ENCODE data around the gene HOXB4. TPM values are rescaled to one million over a fixed set of nuclear protein-coding genes. Genes with fewer than 3 reads are reported as not detected.

The HOXB4 gene
- total RNA-seq, 1 experiment from 2014 or later = not detected

DNA sequence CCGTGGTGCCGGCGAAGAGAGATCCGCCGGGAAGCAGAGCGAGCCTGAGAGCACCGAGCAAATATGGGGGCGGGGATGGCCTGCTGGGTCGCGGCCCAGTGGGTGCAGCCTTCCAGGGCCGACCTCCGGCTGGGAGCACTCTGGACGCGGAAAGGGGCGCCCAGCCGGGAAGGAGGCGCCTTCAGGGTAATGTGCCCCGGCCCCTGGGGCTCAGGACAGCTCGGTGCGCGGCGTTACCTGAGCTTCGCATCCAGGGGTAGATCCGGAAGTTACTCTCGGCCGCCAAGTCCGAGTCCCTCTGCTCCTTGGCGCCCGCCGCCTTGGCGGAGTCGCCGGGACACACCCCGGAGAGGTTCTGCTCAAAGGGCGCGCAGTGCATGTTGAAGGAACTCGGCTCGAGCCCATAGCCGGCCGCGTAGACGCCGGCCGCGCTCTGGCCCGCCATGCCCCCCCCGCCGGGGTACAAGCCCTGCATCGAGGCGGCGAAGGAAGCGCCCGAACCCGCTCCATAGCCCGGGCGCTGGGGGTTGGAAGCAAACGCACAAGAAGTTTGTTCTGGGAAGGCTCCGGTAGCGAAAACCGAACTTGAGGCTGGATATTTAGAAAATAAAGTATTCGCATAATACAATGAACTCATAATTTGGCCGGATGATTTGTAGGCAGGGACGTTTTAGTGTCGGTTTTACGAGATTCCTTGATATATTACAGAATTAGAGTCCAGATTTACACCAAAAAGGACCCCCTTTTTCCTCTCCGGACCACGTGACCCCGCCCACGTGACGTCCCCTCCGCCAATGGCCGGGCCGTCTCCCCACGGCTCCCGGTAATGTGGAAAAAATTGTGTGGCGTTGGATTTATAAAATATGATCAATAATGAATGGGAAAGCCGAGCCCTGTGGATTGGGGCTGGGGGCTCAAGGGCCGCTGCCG lies 32.4 kb upstream of the HOXB4 start, which contains the start of gene HOXB7:
Gene HOXB7 (minus strand): TSS at position 736 of the 930 bp plus-strand sequence. CDS start 99 bp downstream, at position 637.
- Histone ChIP-seq H4K91ac (ENCODE audit: insufficient read length, low read depth, low read length) (no peak within 1 kb of the TSS), H3K27ac (ENCODE audit: insufficient read length, low read depth, low read length) (no peak within 1 kb of the TSS), H3K23ac (ENCODE audit: insufficient read length, low read depth, low read length) (no peak within 1 kb of the TSS), H3T11ph (ENCODE audit: low read length) (no peak within 1 kb of the TSS), H3K4me1 (ENCODE audit: insufficient read depth, low read length) (no peaks in the 10 kb centered on the region), H2AK5ac (ENCODE audit: insufficient read length, low read length) (no peak within 1 kb of the TSS), H2BK12ac (ENCODE audit: insufficient read length, low read depth, low read length) (no peak within 1 kb of the TSS), H4K20me1 (ENCODE audit: control insufficient read depth, insufficient read depth, insufficient read length) (no peaks in the 10 kb centered on the region), H3K4ac (ENCODE audit: low read depth, low read length) (no peak within 1 kb of the TSS), H4K5ac (ENCODE audit: insufficient read length, low read depth, low read length) (no peak within 1 kb of the TSS), H3K27me3 (ENCODE audit: insufficient read depth, low read length) (peaks cover 95% of the 10 kb centered on the region), H4K8ac (replicated peaks; ENCODE audit: insufficient read length, low read depth, low read length) (no peak within 1 kb of the TSS), H2BK120ac (ENCODE audit: low read depth, low read length, poor library complexity, severe bottlenecking) (no peak within 1 kb of the TSS), H3K79me2 (ENCODE audit: insufficient read depth, low read length) (no peaks in the 10 kb centered on the region), H3K9ac (ENCODE audit: extremely low read depth, insufficient read length, low read length) (no peak within 1 kb of the TSS), H3K18ac (ENCODE audit: insufficient read length, low read depth, low read length) (no peak within 1 kb of the TSS), H3K4me2 (ENCODE audit: insufficient read depth, insufficient read length, low read length) (peak within 1 kb of the TSS; percentile 45), H2BK20ac (ENCODE audit: low read depth, low read length, poor library complexity, severe bottlenecking) (no peak within 1 kb of the TSS), H3K23me2 (ENCODE audit: insufficient read length, low read depth, low read length, poor library complexity, severe bottlenecking) (peaks cover 5% of the 10 kb centered on the region), H3K79me1 (ENCODE audit: insufficient read depth, low read depth, low read length, poor library complexity, severe bottlenecking) (no peaks in the 10 kb centered on the region), H3K56ac (ENCODE audit: insufficient read length, low read depth, low read length) (no peak within 1 kb of the TSS), H3K9me3 (ENCODE audit: control insufficient read depth, low read depth, low read length) (no peaks in the 10 kb centered on the region), H3K14ac (ENCODE audit: insufficient read depth, low read length) (no peak within 1 kb of the TSS), H2AFZ (ENCODE audit: low read length) (no peak within 1 kb of the TSS), H2BK15ac (ENCODE audit: low read depth, low read length) (no peak within 1 kb of the TSS), H2BK5ac (ENCODE audit: insufficient read length, low read length) (no peak within 1 kb of the TSS)
- H3K9me3 Mint-ChIP-seq = peaks cover 9 to 23% of the 10 kb centered on the region in 2 experiments
- peaks cover 12 to 25% of the 10 kb centered on the region in 2 experiments for H3K4me1 Mint-ChIP-seq
- peak within 1 kb of the TSS; percentile 25 to 69 for H3K4me3 Mint-ChIP-seq
- peak; percentile 70 for DNase-seq
- TF ChIP-seq, protein P1, sequence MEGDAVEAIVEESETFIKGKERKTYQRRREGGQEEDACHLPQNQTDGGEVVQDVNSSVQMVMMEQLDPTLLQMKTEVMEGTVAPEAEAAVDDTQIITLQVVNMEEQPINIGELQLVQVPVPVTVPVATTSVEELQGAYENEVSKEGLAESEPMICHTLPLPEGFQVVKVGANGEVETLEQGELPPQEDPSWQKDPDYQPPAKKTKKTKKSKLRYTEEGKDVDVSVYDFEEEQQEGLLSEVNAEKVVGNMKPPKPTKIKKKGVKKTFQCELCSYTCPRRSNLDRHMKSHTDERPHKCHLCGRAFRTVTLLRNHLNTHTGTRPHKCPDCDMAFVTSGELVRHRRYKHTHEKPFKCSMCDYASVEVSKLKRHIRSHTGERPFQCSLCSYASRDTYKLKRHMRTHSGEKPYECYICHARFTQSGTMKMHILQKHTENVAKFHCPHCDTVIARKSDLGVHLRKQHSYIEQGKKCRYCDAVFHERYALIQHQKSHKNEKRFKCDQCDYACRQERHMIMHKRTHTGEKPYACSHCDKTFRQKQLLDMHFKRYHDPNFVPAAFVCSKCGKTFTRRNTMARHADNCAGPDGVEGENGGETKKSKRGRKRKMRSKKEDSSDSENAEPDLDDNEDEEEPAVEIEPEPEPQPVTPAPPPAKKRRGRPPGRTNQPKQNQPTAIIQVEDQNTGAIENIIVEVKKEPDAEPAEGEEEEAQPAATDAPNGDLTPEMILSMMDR (conservative IDR thresholded peaks at IDR 0.05) = no peak
- no peak within 1 kb of the TSS; a peak in 1 of 7 replicates for H3K27ac Mint-ChIP-seq
- H3K27me3 Mint-ChIP-seq (ENCODE audit: low read depth) = peaks cover 100% of the 10 kb centered on the region
- no peaks in the 10 kb centered on the region; a peak in 1 of 7 replicates for H3K36me3 Mint-ChIP-seq (ENCODE audit: insufficient read depth in 1 of 3, low read depth in 3 of 3)
- WGBS (ENCODE audit: extremely low coverage, insufficient read length, low lambda C conversion rate) = no CpG with 5 or more reads among the region's 79 CpGs

Measured in H9 (cell line).